Loucy (cell line): Measurements from ENCODE around the gene WDR49.

ENCODE experiments used
- H2AFZ ChIP-seq: fragments of 200-600 bp; sonication (generic); 2 replicates; pipeline ENCODE4 v1.6.0; 2016; ENCODE audit warnings: antibody characterized with exemption, mild to moderate bottlenecking, low read length, moderate library complexity
- H3F3A ChIP-seq: fragments of 200-600 bp; 2 replicates; pipeline ENCODE4 v1.6.0; 2016; ENCODE audit warnings: antibody characterized with exemption, low read depth, mild to moderate bottlenecking
- H3K27me3 ChIP-seq: fragments of 200-600 bp; sonication (generic); 2 replicates; pipeline ENCODE4 v1.6.1; 2014; ENCODE audit warnings: low read length, mild to moderate bottlenecking; ENCODE audit not compliant: insufficient read depth, poor library complexity, severe bottlenecking
- H3K36me3 ChIP-seq: fragments of 200-600 bp; sonication (generic); 2 replicates; pipeline ENCODE4 v1.6.1; 2016; ENCODE audit warnings: low read length; ENCODE audit not compliant: insufficient read depth
- H3K4me1 ChIP-seq: fragments of 200-600 bp; sonication (generic); 2 replicates; pipeline ENCODE4 v1.5.1; 2014; ENCODE audit warnings: low read length, mild to moderate bottlenecking; ENCODE audit not compliant: insufficient read depth, poor library complexity, severe bottlenecking
- H3K4me2 ChIP-seq: fragments of 200-600 bp; sonication (generic); 2 replicates; pipeline ENCODE4 v1.6.0; 2014; ENCODE audit warnings: antibody characterized with exemption, low read length, low read depth, mild to moderate bottlenecking; ENCODE audit not compliant: poor library complexity, severe bottlenecking
- H3K4me3 ChIP-seq: fragments of 200-600 bp; sonication (generic); 2 replicates; pipeline ENCODE4 v1.5.1; 2014; ENCODE audit warnings: low read length, mild to moderate bottlenecking, mixed read lengths; ENCODE audit not compliant: poor library complexity, severe bottlenecking
- H3K79me2 ChIP-seq: fragments of 200-600 bp; sonication (generic); 2 replicates; pipeline ENCODE4 v1.6.1; 2014; ENCODE audit warnings: low read length; ENCODE audit not compliant: insufficient read depth
- H3K9ac ChIP-seq: fragments of 200-600 bp; sonication (generic); 2 replicates; pipeline ENCODE4 v1.6.0; 2014; ENCODE audit warnings: mild to moderate bottlenecking, low read depth, low read length, moderate library complexity; ENCODE audit not compliant: poor library complexity, severe bottlenecking
- H3K9me2 ChIP-seq: fragments of 200-600 bp; sonication (generic); replicated peaks from 2 replicates; pipeline ENCODE4 v1.6.1; 2016; ENCODE audit warnings: low read depth, low read length, mixed read lengths
- H3K9me3 ChIP-seq: fragments of 200-600 bp; sonication (generic); 2 replicates; pipeline ENCODE4 v1.6.1; 2014; ENCODE audit warnings: mild to moderate bottlenecking, antibody characterized with exemption, low read length, low read depth; ENCODE audit not compliant: insufficient read depth
- H4K20me1 ChIP-seq: fragments of 200-600 bp; sonication (generic); 2 replicates; pipeline ENCODE4 v1.6.0; 2014; ENCODE audit warnings: antibody characterized with exemption, low read length, mild to moderate bottlenecking; ENCODE audit not compliant: insufficient read depth, poor library complexity, severe bottlenecking
- CTCF ChIP-seq: fragments of 200-600 bp; sonication (generic); conservative IDR thresholded peaks from 2 replicates; pipeline ENCODE4 v1.5.1; 2014; ENCODE audit warnings: mild to moderate bottlenecking, antibody characterized with exemption, low read length
- EZH2phosphoT487 ChIP-seq: fragments of 200-600 bp; IDR thresholded peaks from 2 replicates; pipeline ENCODE4 v1.6.1; 2018; ENCODE audit warnings: antibody characterized with exemption, mild to moderate bottlenecking, moderate library complexity, borderline replicate concordance

The WDR49 gene

GRCh38 chr3:167675848-167676247, 22.1 kb upstream of the WDR49 start:
- Histone ChIP-seq H3K9ac (no peak overlapping the region), H3K4me3 (no peak overlapping the region), H3K36me3 (peaks cover 12% of the 10 kb centered on the region; the same call in 1 of the 2 replicates), H3K27me3 (no peaks in the 10 kb centered on the region), H4K20me1 (no peaks in the 10 kb centered on the region), H3K9me2 (no peaks in the 10 kb centered on the region), H2AFZ (no peak overlapping the region), H3K4me2 (no peak overlapping the region), H3K9me3 (no peaks in the 10 kb centered on the region; the same call in 1 of the 2 replicates), H3K79me2 (no peaks in the 10 kb centered on the region), H3K4me1 (no peaks in the 10 kb centered on the region), H3F3A (no peaks in the 10 kb centered on the region)
- no peak for TF ChIP-seq EZH2phosphoT487
- no peak for TF ChIP-seq CTCF

GRCh38 chr3:167673221-167673620, 19.5 kb upstream of the WDR49 start:
- Histone ChIP-seq H3K79me2 (no peaks in the 10 kb centered on the region), H3K9ac (no peak overlapping the region), H3K27me3 (no peaks in the 10 kb centered on the region), H3K4me3 (no peak overlapping the region), H3K4me2 (no peak overlapping the region), H4K20me1 (no peaks in the 10 kb centered on the region), H3F3A (no peaks in the 10 kb centered on the region), H3K9me2 (no peaks in the 10 kb centered on the region), H3K36me3 (peaks cover 11% of the 10 kb centered on the region; the same call in 1 of the 2 replicates), H2AFZ (no peak overlapping the region), H3K4me1 (no peaks in the 10 kb centered on the region), H3K9me3 (no peaks in the 10 kb centered on the region; the same call in 1 of the 2 replicates)
- no peak for TF ChIP-seq EZH2phosphoT487
- no peak for TF ChIP-seq CTCF

- H3K9ac ChIP-seq = no peak overlapping the region
- no peaks in the 10 kb centered on the region for H3K9me2 ChIP-seq
- H3K36me3 ChIP-seq = peaks cover 11% of the 10 kb centered on the region; the same call in 1 of the 2 replicates
- no peaks in the 10 kb centered on the region for H3K79me2 ChIP-seq
- H3F3A ChIP-seq = no peaks in the 10 kb centered on the region
- no peaks in the 10 kb centered on the region for H4K20me1 ChIP-seq
- H2AFZ ChIP-seq = no peak overlapping the region
- no peaks in the 10 kb centered on the region for H3K27me3 ChIP-seq
- H3K4me2 ChIP-seq = no peak overlapping the region
- H3K9me3 ChIP-seq = no peaks in the 10 kb centered on the region; the same call in 1 of the 2 replicates
- H3K4me1 ChIP-seq = no peaks in the 10 kb centered on the region
- TF ChIP-seq EZH2phosphoT487 (no peak), CTCF (no peak)
- H3K4me3 ChIP-seq = no peak overlapping the region
Measured at GRCh38 chr3:167671878-167672427, 18.2 kb upstream of the WDR49 start.
